GM12872 (cell line): ENCODE results near the gene ULK4.

Experiments
- CTCF ChIP-seq: IDR thresholded peaks from 3 replicates; pipeline ENCODE4 v1.5.1; 2011; ENCODE audit warnings: low read depth, mild to moderate bottlenecking, low read length, moderate library complexity; ENCODE audit not compliant: insufficient read depth

Gene ULK4

GRCh38 chr3:41320953-41321641, 640.8 kb downstream of the ULK4 start:
- no peak for TF ChIP-seq CTCF

- no peak for TF ChIP-seq CTCF
Observed at GRCh38 chr3:41318520-41318919, 643.4 kb downstream of the ULK4 start.

- TF ChIP-seq CTCF, result no peak
Observed at GRCh38 chr3:41317718-41318117, 644.2 kb downstream of the ULK4 start.

- no peak for TF ChIP-seq CTCF
Observed at GRCh38 chr3:41317298-41317697, 644.6 kb downstream of the ULK4 start.

- no peak for TF ChIP-seq CTCF
Observed at GRCh38 chr3:41315126-41315525, 646.8 kb downstream of the ULK4 start.

GRCh38 chr3:41308119-41308518, 653.8 kb downstream of the ULK4 start:
- no peak for TF ChIP-seq CTCF

GRCh38 chr3:41307065-41307464, 654.8 kb downstream of the ULK4 start:
- TF ChIP-seq CTCF, result no peak
